VCaP (cell line): ENCODE data around the gene ZMYM3.
"Not testable (repeated sequence)": the region's sequence is repeated elsewhere in the genome, so short reads cannot be mapped to it uniquely, and the experiment has no call there.

Source experiments
- H3K27ac ChIP-seq: fragments of 450-650 bp; 2 replicates; pipeline ENCODE4 v1.5.1; 2017
- TF ChIP-seq, protein P1 (sequence below): fragments of 450-650 bp; conservative IDR thresholded peaks from 2 replicates; pipeline ENCODE4 v1.5.1; 2017; ENCODE audit warnings: mild to moderate bottlenecking, moderate library complexity

ZMYM3 gene

DNA sequence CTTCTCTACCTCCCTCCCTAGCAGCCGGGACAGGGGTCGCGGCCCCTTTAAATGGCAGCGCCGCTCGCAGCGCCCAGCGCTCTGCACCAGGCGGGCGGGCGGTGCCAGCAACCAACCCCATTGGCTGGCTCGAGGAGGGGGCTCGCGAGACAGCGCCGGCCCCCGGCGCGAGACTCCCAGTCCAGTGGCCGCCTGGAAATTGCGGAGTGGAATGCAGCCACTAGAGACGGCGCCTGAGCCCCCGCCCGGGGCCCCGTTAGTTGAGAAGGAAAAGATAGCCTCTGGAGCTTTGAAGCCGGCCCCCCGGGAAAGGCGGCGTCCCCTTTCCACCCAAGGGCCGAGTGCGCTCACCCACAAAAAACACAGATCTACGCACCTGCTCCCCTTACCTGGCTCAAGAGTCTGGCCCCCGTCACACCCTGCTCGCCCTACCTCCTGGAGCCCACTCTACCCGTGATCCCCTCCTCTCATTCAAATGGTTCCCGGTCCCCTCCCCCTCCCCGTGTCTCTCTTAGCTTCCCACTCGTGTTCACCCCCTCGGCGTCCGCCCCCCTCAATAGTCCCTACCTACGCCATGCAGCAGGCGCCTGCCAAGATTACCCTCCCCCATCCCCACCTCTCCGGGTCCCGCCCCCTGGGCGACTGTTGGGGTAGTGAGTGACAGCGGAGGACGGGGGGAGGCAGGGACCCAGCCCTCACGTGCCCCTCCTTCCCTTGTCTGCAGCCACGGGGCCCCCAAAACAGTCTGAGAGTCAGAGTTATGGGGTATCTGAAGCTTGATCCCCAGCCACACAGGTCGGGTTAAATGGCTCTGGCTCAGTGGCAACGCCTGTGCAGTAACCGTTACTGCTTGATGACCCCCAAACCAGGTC, at the start of gene ZMYM3:
Gene ZMYM3, minus strand, starts transcription at position 49 of the 872 bp plus-strand sequence. CDS start 885 bp downstream, outside the sequence.
- TF ChIP-seq, protein P1, sequence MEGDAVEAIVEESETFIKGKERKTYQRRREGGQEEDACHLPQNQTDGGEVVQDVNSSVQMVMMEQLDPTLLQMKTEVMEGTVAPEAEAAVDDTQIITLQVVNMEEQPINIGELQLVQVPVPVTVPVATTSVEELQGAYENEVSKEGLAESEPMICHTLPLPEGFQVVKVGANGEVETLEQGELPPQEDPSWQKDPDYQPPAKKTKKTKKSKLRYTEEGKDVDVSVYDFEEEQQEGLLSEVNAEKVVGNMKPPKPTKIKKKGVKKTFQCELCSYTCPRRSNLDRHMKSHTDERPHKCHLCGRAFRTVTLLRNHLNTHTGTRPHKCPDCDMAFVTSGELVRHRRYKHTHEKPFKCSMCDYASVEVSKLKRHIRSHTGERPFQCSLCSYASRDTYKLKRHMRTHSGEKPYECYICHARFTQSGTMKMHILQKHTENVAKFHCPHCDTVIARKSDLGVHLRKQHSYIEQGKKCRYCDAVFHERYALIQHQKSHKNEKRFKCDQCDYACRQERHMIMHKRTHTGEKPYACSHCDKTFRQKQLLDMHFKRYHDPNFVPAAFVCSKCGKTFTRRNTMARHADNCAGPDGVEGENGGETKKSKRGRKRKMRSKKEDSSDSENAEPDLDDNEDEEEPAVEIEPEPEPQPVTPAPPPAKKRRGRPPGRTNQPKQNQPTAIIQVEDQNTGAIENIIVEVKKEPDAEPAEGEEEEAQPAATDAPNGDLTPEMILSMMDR: no peak
- peak within 1 kb of the TSS; percentile 80 for H3K27ac ChIP-seq

DNA sequence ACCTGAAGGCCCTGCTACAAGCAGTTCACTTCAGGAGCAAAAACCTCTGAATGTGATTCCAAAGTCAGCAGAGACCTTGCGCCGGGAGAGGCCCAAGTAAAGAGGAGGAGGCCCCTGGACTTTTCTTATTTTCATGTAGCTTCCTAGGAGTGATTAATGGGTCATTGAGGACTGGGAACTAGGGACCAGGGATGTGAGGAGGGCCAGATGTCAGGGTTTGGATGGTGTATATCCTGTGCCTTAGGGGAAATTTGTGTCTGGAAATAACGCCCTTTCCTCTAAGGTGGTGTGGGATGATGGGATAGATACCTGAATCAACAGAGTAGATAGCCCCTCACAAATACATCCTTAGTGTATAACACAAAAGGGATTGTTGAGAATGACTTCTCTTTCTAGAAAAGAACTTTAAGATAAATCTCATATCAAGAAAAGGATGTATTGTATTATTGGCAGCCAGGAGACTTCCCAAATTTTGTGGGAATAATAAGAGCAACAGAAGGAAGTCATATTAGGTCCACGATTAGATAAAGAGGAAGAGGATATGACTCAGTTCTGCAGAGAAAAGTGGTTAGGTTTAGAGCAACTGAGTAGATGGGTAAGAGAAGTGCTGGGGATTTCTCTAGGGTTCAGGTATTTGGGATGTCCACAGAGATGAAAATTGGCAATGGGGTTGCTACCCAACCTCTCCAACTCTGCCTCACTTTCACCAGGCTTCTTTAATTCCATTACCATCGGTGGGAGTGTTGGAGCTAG, 48.7 kb upstream of the ZMYM3 start:
- TF ChIP-seq, protein P1: no peak
- no peak overlapping the region for H3K27ac ChIP-seq

DNA sequence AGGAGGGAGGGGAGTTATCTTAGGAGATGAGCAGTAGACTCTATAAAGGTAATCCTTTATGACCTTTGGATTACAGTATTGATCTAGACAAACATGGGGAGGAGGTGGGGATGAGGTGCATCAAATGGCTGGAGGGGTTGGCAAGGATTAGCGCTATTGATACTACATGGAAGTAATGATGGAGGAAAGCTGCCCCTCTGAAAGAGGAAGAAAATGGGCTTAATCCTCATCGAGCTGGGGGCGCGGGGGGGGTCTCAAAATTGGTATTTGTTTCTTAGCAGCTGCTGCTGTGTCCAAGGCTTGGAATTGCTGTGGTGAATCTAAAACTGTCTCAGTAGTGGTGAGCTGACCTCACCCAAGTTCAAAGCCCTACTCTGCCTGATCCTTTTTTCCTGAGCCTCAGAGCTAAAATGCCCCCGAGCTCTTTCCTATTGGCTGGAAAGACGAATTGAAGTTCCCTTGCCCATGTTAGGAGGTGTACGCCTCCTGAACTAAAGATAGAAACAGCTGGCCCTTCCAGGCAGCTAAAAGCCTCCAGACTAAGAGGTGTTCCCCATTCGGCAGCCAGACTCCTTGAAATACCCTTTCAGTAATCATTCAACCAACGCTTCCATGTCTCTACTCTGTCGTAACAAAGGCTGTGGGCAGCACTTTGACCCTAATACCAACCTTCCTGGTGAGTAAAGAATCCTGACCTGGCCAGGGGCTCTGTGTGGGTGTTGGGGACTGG, 47.4 kb upstream of the ZMYM3 start, which contains the start of gene ITGB1BP2:
Gene ITGB1BP2, plus strand, starts transcription at position 556 of the 730 bp plus-strand sequence. Its CDS starts 57 bp downstream, at position 613.
- TF ChIP-seq, protein P1: no peak
- H3K27ac ChIP-seq: no peak within 1 kb of the TSS

DNA sequence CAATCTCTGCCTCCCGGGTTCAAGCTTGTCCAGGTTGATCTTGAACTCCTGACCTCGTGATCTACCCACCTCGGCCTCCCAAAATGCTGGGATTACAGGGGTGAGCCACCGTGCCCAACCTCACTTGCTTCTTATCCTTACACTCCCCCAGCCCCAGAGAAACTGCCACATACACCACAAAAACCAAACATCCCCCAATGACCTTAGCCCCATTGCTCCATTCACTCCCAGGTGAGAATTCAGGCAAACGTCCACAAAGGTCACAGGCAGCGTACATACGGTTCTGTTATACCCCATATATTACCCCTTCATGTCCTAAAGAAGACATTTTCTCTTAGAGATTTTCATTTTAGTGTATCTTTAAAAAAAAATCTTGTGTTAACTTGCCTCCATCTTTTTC, 46.6 kb upstream of the ZMYM3 start:
- H3K27ac ChIP-seq: not testable (repeated sequence)

DNA sequence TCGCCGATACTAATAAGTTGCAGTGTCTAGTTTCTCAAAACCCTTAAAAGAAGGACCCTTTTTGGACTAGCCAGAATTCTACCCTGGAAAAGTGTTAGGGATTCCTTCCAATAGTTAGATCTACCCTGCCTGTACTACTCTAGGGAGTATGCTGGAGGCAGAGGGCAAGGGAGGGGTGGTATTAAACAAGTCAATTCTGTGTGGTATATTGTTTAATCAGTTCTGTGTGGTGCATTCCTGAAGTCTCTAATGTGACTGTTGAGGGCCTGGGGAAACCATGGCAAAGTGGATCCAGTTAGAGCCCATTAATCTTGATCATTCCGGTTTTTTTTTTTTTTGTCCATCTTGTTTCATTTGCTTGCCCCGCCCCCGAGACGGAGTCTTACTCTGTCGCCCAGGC, 46.1 kb upstream of the ZMYM3 start:
- not testable (repeated sequence) for H3K27ac ChIP-seq

DNA sequence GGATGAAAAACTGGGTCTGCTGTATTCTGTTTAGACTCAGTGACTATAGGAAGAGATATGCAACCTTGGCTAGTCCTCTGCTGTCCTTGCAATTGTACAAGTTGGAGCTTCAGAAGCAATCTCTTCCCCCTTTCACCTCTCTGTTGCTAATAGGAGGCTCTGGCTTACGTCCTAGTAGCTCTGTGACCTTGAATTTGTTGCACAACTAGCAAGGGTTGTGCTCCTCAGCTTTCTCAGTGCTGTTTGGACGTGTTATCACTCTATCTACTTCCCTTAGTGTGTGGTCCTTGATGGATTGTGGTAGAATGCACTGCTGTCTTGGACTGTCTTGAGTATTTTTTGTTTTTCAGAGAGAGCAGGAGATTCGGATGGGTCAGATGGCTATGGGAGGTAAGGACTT, 44.2 kb upstream of the ZMYM3 start:
- TF ChIP-seq, protein P1: no peak
- no peak overlapping the region for H3K27ac ChIP-seq

DNA sequence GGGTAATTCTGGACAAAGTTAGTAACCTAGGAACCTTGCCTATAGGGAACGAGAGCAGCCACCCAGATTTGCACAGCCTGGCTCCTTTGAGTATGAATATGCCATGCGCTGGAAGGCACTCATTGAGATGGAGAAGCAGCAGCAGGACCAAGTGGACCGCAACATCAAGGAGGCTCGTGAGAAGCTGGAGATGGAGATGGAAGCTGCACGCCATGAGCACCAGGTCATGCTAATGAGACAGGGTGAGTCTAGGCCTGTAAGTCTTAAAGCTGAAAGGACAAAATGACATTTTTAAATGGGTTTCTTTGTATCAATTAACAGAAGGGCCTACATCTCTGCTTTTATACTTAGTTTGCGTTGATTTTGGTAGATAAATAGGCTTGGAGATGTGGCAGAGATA, 42.9 kb upstream of the ZMYM3 start:
- TF ChIP-seq, protein P1: no peak
- H3K27ac ChIP-seq: no peak overlapping the region

DNA sequence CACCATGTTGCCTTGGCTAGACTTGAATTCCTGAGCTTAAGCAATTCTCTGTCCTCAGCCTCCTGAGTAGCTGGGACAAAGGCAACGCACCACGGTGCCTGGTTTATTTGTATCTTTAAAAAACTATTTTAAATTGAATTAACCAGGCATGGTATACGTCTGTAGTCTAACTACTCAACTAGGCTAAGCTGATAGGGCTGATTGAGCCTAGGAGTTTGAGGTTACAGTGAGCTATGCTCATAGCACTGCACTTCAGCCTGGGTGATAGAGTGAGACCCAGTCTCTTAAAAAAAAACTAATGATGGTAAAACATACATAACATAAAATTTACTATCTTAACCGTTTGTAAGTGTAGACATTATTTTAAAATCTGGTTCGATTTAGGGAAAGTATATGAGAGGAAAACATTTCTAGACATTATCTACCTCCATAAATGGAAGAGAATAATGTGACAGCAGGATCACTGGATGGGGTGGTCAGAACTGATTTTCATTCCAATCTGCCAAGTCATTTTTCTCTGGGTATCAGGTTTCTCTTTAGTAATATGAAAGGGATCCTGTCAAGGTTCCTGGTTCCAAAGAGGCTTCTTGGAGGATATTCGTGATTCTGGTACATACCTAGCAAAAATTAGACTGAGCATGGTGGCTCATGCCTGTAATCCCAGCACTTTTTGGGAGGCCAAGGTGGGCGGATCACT, 38.9 kb upstream of the ZMYM3 start:
- TF ChIP-seq, protein P1: no peak
- H3K27ac ChIP-seq: no peak overlapping the region
